GM19023 (cell line): ENCODE measurements around the gene FNDC7.
"Not testable (repeated sequence)": the region's sequence is repeated elsewhere in the genome, so short reads cannot be mapped to it uniquely, and the experiment has no call there.

Experiments
- ATAC-seq: cut with Tn5 transposase; IDR thresholded peaks from one replicate; pipeline ENCODE4 v1.9.1; 2021; ENCODE audit warnings: mild to moderate bottlenecking, moderate library complexity; ENCODE audit not compliant: unreplicated experiment

The FNDC7 gene, protein sequence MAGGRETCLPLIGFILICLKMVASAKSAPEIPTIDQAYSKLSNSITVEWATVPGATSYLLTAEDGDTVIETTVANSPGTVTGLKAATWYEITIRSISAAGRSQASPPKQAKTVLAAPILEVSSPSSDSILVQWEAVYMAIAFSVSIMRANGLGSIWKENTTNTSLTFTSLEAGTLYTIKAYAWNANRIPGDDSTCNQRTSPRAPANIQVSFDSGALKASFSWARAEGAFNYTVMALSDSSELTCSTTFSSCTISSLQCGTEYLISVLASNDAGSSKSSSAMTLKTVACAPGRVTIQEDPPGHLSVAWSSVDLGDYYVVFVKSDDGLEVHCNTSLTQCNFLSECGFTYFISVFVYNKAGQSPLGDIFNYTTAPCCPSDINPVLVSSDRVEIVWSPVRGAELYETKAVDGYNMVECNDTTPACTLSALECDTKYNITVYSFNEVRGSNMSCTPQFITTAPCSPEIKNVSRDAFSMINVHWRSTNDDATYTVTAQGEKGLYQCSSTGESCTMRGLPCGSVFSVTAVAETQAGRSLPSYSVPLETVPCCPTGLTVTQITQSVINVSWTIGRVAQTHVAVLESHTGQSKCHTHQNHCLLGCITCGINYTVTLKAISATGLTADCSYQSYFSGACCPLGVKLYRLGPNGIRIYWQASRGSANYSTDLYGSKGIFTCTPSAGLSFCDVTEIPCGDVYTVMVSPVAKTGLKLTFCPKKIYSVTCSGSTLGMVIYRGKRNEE

GRCh38 chr1:108712606-108713150 lies at the start of gene FNDC7:
FNDC7 (plus strand) TSS chr1:108712908; CDS start chr1:108712934, 26 bp downstream.
- ATAC-seq = no peak

GRCh38 chr1:108663074-108663473 lies 49.6 kb upstream of the FNDC7 start:
- no peak for ATAC-seq

- ATAC-seq = no peak
Measured at GRCh38 chr1:108664481-108664880, 48.2 kb upstream of the FNDC7 start.

- ATAC-seq = no peak
Measured at GRCh38 chr1:108665067-108665466, 47.6 kb upstream of the FNDC7 start.

DNA sequence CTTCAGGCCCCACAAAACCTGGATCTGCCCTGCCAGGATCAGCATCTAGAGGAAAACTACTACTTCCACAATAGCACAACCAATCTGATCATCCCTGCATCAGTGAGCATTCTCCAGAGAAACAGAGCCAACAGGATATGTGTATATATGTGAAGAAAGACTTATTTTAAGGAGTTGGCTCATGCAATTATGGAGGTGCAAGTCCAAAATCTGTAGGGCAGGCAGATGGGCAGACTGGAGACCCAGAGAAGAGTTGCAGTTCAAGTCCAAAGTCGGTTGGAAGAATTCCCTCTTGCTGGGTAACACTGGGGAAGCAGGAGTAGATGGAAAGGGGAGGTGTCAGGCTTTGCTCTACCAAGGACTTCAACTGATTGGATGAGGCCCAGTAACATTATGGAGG lies 46.9 kb upstream of the FNDC7 start:
- ATAC-seq = no peak

DNA sequence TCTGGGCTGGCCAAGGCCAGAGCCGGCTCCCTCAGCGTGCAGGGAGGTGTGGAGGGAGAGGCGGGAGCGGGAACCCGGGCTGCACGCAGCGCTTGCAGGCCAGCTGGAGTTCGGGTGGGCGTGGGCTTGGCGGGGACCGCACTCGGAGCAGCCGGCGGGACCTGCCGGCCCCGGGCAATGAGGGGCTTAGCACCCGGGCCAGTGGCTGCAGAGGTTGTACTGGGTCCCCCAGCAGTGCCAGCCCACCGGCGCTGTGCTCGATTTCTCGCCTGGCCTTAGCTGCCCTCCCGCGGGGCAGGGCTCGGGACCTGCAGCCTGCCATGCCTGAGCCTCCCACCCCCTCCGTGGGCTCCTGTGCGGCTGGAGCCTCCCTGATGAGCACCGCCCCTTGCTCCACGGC lies 45.3 kb upstream of the FNDC7 start:
- not testable (repeated sequence) for ATAC-seq

DNA sequence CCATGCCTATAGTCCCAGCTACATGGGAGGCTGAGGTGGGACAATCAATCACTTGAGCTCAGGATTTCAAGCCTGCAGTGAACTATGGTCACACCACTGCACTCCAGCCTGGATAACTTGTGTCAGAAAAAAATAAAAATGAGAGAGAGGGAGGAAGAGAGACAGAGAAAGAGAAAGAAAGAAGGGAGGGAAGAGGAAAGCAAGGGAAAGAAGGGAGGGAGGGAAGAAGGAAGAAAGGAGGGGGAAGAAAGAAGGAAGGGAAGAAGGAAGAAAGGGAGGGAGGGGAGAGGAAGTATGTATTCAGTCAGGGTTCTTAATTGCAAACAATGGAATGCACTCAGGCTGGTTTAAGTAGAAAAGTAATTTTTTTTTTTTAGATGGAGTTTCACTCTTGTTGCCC lies 43.9 kb upstream of the FNDC7 start:
- no peak for ATAC-seq

- ATAC-seq = no peak
Measured at GRCh38 chr1:108669679-108670078, 43.0 kb upstream of the FNDC7 start.

DNA sequence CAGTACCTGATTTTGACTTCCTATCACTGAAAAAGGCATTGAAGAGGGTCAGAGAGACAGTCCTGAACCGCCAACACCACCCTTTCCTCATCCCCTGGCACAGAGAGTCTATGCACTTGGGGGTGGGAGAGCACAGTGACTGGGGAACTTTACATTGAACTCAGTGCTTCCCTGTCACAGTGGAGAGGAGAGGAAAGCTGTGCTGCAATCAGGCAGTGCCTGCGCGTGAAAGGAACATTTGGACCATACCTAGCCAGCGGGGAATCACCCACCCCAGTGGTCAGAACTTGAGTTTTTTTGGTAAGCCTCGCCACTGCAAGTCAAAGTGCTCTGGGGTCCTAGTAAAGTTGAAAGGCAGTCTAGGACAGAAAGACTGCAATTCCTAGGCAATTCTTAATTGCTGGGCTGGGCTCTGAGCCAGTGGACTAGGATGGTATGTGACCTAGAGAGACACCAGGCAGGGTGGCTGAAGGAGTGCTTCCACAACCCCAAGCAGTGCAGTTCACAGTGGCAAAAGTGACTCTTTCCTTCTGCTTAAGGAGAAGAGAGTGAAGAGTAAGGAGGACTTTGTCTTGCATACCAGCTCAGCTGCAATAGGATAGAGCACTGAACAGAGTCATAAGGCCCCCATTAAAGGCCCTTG lies 42.5 kb upstream of the FNDC7 start:
- no peak for ATAC-seq

DNA sequence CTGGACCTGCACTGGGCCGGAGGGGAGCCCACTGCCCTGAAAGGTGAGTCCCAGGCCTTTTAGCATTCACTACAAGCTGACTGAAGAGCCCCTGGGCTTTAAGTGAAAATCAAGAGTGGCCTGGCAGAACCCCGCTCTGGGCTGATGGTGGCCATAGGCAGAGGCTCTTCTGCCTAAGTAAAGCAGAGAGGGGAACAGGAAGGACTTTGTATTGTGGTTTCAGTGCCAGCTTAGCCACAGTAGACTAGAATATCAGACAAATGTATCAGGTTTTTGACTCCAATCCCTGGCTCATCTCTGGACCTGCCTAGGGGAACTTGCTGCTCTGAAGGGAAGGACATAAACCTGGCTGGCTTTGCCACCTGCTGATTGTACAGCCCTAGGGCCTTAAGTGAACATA lies 41.6 kb upstream of the FNDC7 start:
- no peak for ATAC-seq

- ATAC-seq = no peak
Measured at GRCh38 chr1:108678706-108679105, 34.0 kb upstream of the FNDC7 start.

DNA sequence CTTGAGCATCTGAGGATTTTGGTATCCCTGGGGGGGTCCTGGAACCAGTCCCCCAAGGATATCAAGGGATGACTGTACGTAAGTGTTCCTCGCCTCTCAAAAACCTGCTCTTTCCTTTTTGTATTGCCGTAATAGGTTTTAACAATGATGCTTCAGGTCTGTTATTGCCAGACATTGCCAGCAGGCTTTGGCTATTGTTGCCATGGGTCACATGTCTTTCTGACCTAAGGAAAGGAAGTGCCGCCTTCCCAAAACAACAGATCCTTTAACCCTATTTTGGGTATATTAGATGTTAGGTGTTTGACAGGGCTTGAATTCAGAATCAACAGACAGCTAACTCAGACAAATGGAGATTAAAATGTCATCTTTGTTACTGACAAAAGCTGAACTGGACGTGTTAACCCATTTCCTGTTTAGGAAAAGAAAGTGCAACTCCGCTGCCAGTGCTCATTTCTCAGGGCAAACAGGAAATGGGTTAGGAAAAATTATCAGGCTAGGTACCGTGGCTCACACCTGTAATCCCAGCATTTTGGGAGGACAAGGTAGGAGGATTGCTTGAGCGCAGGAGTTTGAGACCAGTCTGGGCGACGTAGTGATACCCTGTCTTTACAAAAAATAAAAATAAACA lies 33.0 kb upstream of the FNDC7 start:
- ATAC-seq = no peak

DNA sequence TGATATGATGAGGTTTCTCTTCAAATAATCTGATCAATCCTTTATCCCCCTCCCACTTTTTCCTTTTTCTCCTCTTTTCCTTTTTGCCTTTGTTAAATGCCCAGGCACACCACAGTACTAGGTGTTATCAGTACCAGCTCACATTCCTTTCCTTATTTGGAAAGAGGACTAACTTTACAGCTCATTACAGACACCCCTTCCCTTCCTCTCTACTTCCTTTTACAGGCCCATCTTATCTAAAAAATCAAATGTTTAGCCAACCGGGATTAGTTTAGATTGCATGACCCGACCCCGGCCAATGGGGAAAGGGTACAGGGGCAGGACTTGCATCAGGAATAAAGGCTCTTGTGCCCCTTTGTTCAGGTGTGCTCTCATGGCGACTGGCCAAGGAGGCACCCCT lies 31.0 kb upstream of the FNDC7 start:
- ATAC-seq = not testable (repeated sequence)

DNA sequence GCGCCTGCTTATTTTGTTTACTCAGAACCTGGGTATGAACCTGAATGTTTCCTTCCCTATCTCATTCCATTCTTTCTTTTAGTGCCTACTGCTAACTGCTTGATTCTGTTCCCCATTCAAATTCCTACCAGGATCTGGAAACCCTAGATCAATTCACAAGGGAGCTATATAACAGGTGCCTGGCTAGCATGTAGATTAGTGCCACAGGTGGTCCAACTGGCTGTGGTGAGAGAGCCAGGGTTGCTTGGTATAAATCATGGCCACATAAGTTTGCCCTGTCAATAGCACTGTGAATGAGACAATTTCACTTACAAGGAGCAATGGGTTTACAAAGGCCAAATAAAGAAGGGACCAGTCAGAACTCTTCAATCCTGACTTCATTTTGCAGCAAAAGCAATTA lies 27.2 kb upstream of the FNDC7 start:
- ATAC-seq = no peak

GRCh38 chr1:108686614-108687313 lies 25.9 kb upstream of the FNDC7 start:
- no peak for ATAC-seq

- peak; percentile 2 for ATAC-seq
Measured at GRCh38 chr1:108691128-108691941, 21.4 kb upstream of the FNDC7 start.

- ATAC-seq = peak; percentile 94
Measured at GRCh38 chr1:108691942-108692723, 20.6 kb upstream of the FNDC7 start, which contains the start of gene PRPF38B. PRPF38B (plus strand) TSS chr1:108692310; CDS start chr1:108692592, 282 bp downstream.
